ENCODE results near the gene MRPL45.

The MRPL45 gene

GRCh38 chr17:38330941-38331411, 34.0 kb downstream of the MRPL45 start:
- TF ChIP-seq CTCF (conservative IDR thresholded peaks at IDR 0.05; ENCODE audit: low read depth, low read length) = no peak
- no peak for DNase-seq (ENCODE audit: low read depth)
- H3K4me3 ChIP-seq (ENCODE audit: low read depth, low read length) = no peak overlapping the region

- H3K4me3 ChIP-seq (ENCODE audit: low read depth, low read length) = no peak overlapping the region
- DNase-seq (ENCODE audit: low read depth) = no peak
- no peak for TF ChIP-seq CTCF (conservative IDR thresholded peaks at IDR 0.05; ENCODE audit: low read depth, low read length)
These were observed 35.8 kb downstream of the MRPL45 start for GRCh38 chr17:38332735-38333134.

- DNase-seq (ENCODE audit: low read depth) = peak; percentile 35
- peak; percentile 79 for TF ChIP-seq CTCF (conservative IDR thresholded peaks at IDR 0.05; ENCODE audit: low read depth, low read length)
- no peak overlapping the region for H3K4me3 ChIP-seq (ENCODE audit: low read depth, low read length)
These were observed 36.8 kb downstream of the MRPL45 start for GRCh38 chr17:38333635-38334295.

GRCh38 chr17:38334480-38335364, 37.8 kb downstream of the MRPL45 start:
- no peak for TF ChIP-seq CTCF (conservative IDR thresholded peaks at IDR 0.05; ENCODE audit: low read depth, low read length)
- no peak overlapping the region for H3K4me3 ChIP-seq (ENCODE audit: low read depth, low read length)
- no peak for DNase-seq (ENCODE audit: low read depth)

GRCh38 chr17:38336838-38337237, 39.9 kb downstream of the MRPL45 start:
- DNase-seq (ENCODE audit: low read depth) = no peak
- no peak overlapping the region for H3K4me3 ChIP-seq (ENCODE audit: low read depth, low read length)
- TF ChIP-seq CTCF (conservative IDR thresholded peaks at IDR 0.05; ENCODE audit: low read depth, low read length) = no peak

GRCh38 chr17:38338053-38338452, 41.1 kb downstream of the MRPL45 start:
- no peak overlapping the region for H3K4me3 ChIP-seq (ENCODE audit: low read depth, low read length)
- no peak for TF ChIP-seq CTCF (conservative IDR thresholded peaks at IDR 0.05; ENCODE audit: low read depth, low read length)
- no peak for DNase-seq (ENCODE audit: low read depth)

All from choroid plexus epithelial cell (primary cell).